ENCODE results near the gene RAPSN.

GRCh38 chr11:47437746-47438418, 11.1 kb downstream of the RAPSN start:
- TF ChIP-seq CTCF (IDR thresholded peaks at IDR 0.05; ENCODE audit: poor library complexity, severe bottlenecking) (no peak), EP300 (conservative IDR thresholded peaks at IDR 0.05; ENCODE audit: poor library complexity, severe bottlenecking) (no peak), POLR2AphosphoS5 (IDR thresholded peaks at IDR 0.05) (no peak), RAD21 (conservative IDR thresholded peaks at IDR 0.05) (no peak), EZH2 (IDR thresholded peaks at IDR 0.05; ENCODE audit: borderline replicate concordance, insufficient read depth, low read length, poor library complexity, severe bottlenecking) (no peak), TAF1 (IDR thresholded peaks at IDR 0.05; ENCODE audit: low read depth) (no peak)
- TF ChIP-seq, protein P1, sequence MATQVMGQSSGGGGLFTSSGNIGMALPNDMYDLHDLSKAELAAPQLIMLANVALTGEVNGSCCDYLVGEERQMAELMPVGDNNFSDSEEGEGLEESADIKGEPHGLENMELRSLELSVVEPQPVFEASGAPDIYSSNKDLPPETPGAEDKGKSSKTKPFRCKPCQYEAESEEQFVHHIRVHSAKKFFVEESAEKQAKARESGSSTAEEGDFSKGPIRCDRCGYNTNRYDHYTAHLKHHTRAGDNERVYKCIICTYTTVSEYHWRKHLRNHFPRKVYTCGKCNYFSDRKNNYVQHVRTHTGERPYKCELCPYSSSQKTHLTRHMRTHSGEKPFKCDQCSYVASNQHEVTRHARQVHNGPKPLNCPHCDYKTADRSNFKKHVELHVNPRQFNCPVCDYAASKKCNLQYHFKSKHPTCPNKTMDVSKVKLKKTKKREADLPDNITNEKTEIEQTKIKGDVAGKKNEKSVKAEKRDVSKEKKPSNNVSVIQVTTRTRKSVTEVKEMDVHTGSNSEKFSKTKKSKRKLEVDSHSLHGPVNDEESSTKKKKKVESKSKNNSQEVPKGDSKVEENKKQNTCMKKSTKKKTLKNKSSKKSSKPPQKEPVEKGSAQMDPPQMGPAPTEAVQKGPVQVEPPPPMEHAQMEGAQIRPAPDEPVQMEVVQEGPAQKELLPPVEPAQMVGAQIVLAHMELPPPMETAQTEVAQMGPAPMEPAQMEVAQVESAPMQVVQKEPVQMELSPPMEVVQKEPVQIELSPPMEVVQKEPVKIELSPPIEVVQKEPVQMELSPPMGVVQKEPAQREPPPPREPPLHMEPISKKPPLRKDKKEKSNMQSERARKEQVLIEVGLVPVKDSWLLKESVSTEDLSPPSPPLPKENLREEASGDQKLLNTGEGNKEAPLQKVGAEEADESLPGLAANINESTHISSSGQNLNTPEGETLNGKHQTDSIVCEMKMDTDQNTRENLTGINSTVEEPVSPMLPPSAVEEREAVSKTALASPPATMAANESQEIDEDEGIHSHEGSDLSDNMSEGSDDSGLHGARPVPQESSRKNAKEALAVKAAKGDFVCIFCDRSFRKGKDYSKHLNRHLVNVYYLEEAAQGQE (IDR thresholded peaks at IDR 0.05; ENCODE audit: borderline replicate concordance): no peak

Data from neural cell (in vitro differentiated cells).